ENCODE results near the gene HIVEP1. TPM values are rescaled to one million over a fixed set of nuclear protein-coding genes. Genes with fewer than 3 reads are reported as not detected.
A peak's percentile ranks its signal among the peaks of the same experiment; 100 is the strongest.

The HIVEP1 gene
- total and polyA plus RNA-seq, 7 experiments from 2014 or later: 13.2 to 86.1 (median 31.5) TPM

DNA sequence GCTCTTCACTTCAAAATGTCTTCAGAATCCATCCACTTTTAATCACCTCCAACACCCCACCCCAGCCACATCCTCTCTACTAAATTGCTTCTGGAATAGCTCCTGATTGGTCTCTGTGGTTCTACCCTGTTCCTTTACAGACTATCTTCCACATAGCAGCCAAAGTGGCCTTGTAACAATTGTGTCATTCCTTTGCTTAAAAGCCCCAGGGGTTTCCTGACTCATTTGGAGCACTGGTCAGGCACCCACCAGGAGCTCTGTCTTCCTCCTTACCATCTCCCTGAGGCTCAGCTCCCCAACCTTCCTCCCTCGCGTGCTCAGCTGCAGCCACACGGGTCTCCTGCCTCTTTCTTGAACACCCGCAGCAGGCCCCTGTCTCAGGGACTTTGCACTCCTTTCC lies 126.8 kb downstream of the HIVEP1 start:
- Histone ChIP-seq H3K36me3 (ENCODE audit: control insufficient read depth in 2 of 3, insufficient read depth in 3 of 3, low read length in 3 of 3) (peaks cover 0 to 11% (median 6%) of the 10 kb centered on the region in 3 experiments), H3K4me1 (ENCODE audit: control insufficient read depth in 2 of 2, insufficient read depth in 2 of 2, low read length in 2 of 2) (peaks cover 4 to 19% of the 10 kb centered on the region in 2 donors), H3K27ac (ENCODE audit: low read depth, low read length) (no peak overlapping the region), H3K4me3 (ENCODE audit: low read length) (no peak overlapping the region), H3K9me3 (ENCODE audit: control insufficient read depth in 2 of 3, low read length in 3 of 3) (no peaks in the 10 kb centered on the region), H3K27me3 (ENCODE audit: control insufficient read depth in 2 of 2, insufficient read depth in 2 of 2, low read length in 2 of 2) (no peaks in the 10 kb centered on the region)
- peaks cover 0 to 22% (median 5%) of the 10 kb centered on the region in 11 donors for H3K9me3 Mint-ChIP-seq
- H3K4me3 Mint-ChIP-seq: peak overlapping the region in 9 of 10 donors; percentile 2 to 79 (median 51)
- H3K27me3 Mint-ChIP-seq: no peaks in the 10 kb centered on the region
- CTCF ChIA-PET: no interaction called here
- H3K36me3 Mint-ChIP-seq: peaks cover 28 to 66% (median 51%) of the 10 kb centered on the region in 5 donors
- peak overlapping the region; percentile 12 to 90 (median 79) for H3K27ac Mint-ChIP-seq
- no peak for DNase-seq
- H3K4me1 Mint-ChIP-seq: peaks cover 19 to 44% (median 35%) of the 10 kb centered on the region in 7 donors
- intact Hi-C loops (cut with micrococcal nuclease): loop anchor here (1.0 to 2.0 kb wide), 4 partner anchors 9 to 128 kb away; no protein-coding TSS in a partner anchor
- POLR2A ChIA-PET: interaction anchor here (0.8 to 1.7 kb wide), 2 partner anchors 13 to 22 kb away, joined by 4 to 5 read pairs; no protein-coding TSS in a partner anchor
- no peak for ATAC-seq

DNA sequence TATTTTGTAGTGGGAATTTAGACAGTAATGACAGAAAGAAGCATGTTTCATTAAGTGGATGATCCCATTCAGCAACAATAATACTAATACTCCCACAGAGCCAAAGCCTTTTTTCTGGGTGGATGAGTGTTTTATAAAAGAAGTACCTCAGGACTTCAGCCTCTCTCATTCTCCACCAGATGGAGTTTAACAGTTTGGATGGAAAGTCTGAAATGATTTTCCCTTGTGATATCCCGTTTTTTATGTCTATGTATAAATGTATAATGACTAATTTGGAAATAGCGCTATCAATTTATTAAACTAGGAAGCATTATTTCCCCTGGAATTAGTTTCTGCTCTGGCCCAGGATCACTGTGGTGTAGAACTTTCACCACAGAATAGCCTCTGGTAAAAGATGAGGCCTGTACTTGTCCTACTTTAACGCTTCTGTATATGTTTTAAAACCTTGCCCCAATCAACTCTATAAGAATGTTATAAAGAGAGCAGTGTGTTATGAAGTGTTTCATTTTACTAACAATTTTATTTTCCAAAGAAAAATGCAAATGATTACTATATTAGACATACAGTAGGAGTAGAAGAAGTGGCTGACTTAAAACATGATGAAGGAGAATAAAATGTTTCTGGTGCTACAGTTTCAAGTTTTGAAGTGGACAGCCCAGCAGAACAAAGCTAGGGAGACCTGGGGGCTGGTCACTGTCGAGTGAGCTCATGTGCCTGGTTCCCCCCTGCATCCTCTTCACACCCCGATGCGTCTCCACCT lies 135.6 kb downstream of the HIVEP1 start:
- Histone ChIP-seq H3K27me3 (ENCODE audit: control insufficient read depth in 2 of 2, insufficient read depth in 2 of 2, low read length in 2 of 2) (no peaks in the 10 kb centered on the region), H3K4me3 (ENCODE audit: low read length) (no peak overlapping the region), H3K9me3 (ENCODE audit: control insufficient read depth in 2 of 3, low read length in 3 of 3) (no peaks in the 10 kb centered on the region), H3K36me3 (ENCODE audit: control insufficient read depth in 2 of 3, insufficient read depth in 3 of 3, low read length in 3 of 3) (no peaks in the 10 kb centered on the region), H3K4me1 (ENCODE audit: control insufficient read depth in 2 of 2, insufficient read depth in 2 of 2, low read length in 2 of 2) (no peaks in the 10 kb centered on the region), H3K27ac (ENCODE audit: low read depth, low read length) (no peak overlapping the region)
- no peaks in the 10 kb centered on the region for H3K27me3 Mint-ChIP-seq
- intact Hi-C loops (cut with micrococcal nuclease): loop anchor here in 1 of 2 donors (5.0 kb wide), 1 partner anchor 35 kb away; no protein-coding TSS in a partner anchor
- peak overlapping the region in 4 of 9 donors; percentile 3 to 36 (median 7) for H3K27ac Mint-ChIP-seq
- H3K4me3 Mint-ChIP-seq: no peak overlapping the region
- peaks cover 0 to 20% (median 9%) of the 10 kb centered on the region in 7 donors for H3K4me1 Mint-ChIP-seq
- DNase-seq (no peak), ATAC-seq (no peak)
- peaks cover 0 to 23% (median 13%) of the 10 kb centered on the region in 5 donors for H3K36me3 Mint-ChIP-seq
- POLR2A ChIA-PET: no interaction called here
- H3K9me3 Mint-ChIP-seq: peaks cover 0 to 5% (median 0%) of the 10 kb centered on the region in 11 donors
- CTCF ChIA-PET: no interaction called here

DNA sequence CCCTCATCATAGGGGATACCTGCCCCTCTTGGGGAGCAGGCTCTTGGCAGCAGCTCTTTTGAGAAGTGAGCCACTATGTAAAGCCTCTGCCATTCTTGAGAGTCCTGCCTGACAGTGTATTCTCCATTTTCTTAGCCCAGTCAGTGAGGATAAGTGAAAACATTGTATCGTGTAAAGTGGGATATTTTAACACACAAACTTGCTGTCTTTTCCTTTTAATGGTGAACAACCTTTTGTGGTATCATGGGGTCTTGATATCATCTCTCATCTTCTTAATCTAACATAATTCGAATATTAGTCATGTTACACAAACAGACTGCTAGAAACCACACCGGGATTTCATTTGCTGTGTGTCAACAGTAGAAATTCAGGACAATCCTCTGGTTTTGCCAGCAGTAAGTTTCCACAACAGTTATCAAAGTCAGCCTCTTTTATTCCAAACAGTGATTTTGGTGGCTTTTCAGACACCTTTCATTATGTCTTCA lies 136.2 kb downstream of the HIVEP1 start:
- H3K27me3 Mint-ChIP-seq: no peaks in the 10 kb centered on the region
- H3K27ac ChIP-seq (ENCODE audit: low read depth, low read length): no peak overlapping the region
- no peaks in the 10 kb centered on the region for H3K4me1 ChIP-seq (ENCODE audit: control insufficient read depth in 2 of 2, insufficient read depth in 2 of 2, low read length in 2 of 2)
- peaks cover under 1 to 20% (median 9%) of the 10 kb centered on the region in 7 donors for H3K4me1 Mint-ChIP-seq
- intact Hi-C loops (cut with micrococcal nuclease): loop anchor here in 1 of 2 donors (5.0 kb wide), 1 partner anchor 36 kb away; no protein-coding TSS in a partner anchor
- POLR2A ChIA-PET: interaction anchor here (0.6 kb wide), 1 partner anchor 1307 kb away, joined by 3 read pairs; no protein-coding TSS in a partner anchor
- H3K9me3 Mint-ChIP-seq: peaks cover 0 to 5% (median 0%) of the 10 kb centered on the region in 11 donors
- H3K4me3 Mint-ChIP-seq: no peak overlapping the region
- no peaks in the 10 kb centered on the region for H3K27me3 ChIP-seq (ENCODE audit: control insufficient read depth in 2 of 2, insufficient read depth in 2 of 2, low read length in 2 of 2)
- DNase-seq: no peak
- ATAC-seq: no peak
- H3K36me3 Mint-ChIP-seq: peaks cover 0 to 20% (median 13%) of the 10 kb centered on the region in 5 donors
- CTCF ChIA-PET: no interaction called here
- H3K9me3 ChIP-seq (ENCODE audit: control insufficient read depth in 2 of 3, low read length in 3 of 3): no peaks in the 10 kb centered on the region
- no peak overlapping the region for H3K4me3 ChIP-seq (ENCODE audit: low read length)
- H3K27ac Mint-ChIP-seq: peak overlapping the region in 4 of 9 donors; percentile 3 to 56 (median 13)
- H3K36me3 ChIP-seq (ENCODE audit: control insufficient read depth in 2 of 3, insufficient read depth in 3 of 3, low read length in 3 of 3): no peaks in the 10 kb centered on the region

DNA sequence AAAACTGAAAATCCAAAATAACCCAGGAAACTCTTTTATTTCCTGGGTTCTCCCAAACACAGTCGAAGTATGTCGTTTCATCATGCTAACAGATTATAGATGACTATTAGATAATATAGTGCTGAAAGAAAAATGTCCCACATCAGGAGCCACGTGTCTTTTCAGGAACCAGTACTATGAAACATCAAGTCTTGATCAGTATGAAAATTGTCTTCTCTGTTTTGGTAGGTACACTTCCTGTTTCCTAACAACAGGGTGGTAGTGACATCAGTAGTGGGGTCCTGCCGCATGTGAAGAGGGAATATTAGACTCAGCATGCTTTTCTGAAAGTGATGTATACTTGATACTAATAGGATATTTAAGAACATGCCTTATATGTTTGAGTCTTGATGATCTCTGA lies 136.7 kb downstream of the HIVEP1 start:
- POLR2A ChIA-PET: interaction anchor here (0.6 to 0.7 kb wide), 2 partner anchors 352 to 1307 kb away, joined by 3 read pairs; no protein-coding TSS in a partner anchor
- no peaks in the 10 kb centered on the region for H3K27me3 Mint-ChIP-seq

DNA sequence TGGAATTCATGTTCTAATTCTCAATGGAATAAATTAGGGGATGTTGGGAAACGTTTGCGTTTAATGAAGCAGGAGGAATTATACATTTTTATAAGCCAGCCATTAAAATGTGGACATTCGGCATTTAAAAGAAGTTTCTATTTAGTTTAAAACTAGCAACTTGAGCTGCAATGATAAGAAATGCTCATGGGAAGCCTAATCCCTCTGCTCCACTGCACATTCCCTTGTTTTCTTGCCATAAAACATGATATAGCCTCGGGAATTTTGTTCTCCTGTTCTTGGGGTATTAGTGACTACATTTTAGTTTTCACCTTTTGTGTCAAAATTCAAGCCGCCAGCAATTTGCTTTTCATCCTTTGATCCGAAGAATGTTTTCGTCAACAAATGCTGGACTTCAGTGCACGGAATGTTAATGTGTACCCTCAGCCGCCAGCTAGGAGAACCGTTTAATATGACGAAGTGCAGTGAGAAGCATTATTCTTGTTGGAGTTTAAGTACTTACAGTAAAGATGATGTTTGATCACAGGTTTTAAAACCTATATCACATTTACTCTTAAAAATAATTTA lies 137.9 kb downstream of the HIVEP1 start:
- Histone ChIP-seq H3K4me3 (ENCODE audit: low read length) (no peak overlapping the region), H3K4me1 (ENCODE audit: control insufficient read depth in 2 of 2, insufficient read depth in 2 of 2, low read length in 2 of 2) (no peaks in the 10 kb centered on the region), H3K9me3 (ENCODE audit: control insufficient read depth in 2 of 3, low read length in 3 of 3) (no peaks in the 10 kb centered on the region), H3K27ac (ENCODE audit: low read depth, low read length) (no peak overlapping the region), H3K27me3 (ENCODE audit: control insufficient read depth in 2 of 2, insufficient read depth in 2 of 2, low read length in 2 of 2) (no peaks in the 10 kb centered on the region), H3K36me3 (ENCODE audit: control insufficient read depth in 2 of 3, insufficient read depth in 3 of 3, low read length in 3 of 3) (no peaks in the 10 kb centered on the region)
- POLR2A ChIA-PET: no interaction called here
- Mint-ChIP-seq H3K4me3 (no peak overlapping the region), H3K36me3 (peaks cover 3 to 17% (median 7%) of the 10 kb centered on the region in 5 donors), H3K4me1 (peaks cover 4 to 22% (median 10%) of the 10 kb centered on the region in 7 donors), H3K27me3 (no peaks in the 10 kb centered on the region), H3K27ac (peak overlapping the region in 1 of 9 donors; percentile 13), H3K9me3 (no peaks in the 10 kb centered on the region)
- intact Hi-C loops (cut with micrococcal nuclease): loop anchor here (1.0 to 10.0 kb wide), 7 partner anchors 38 to 745 kb away; no protein-coding TSS in a partner anchor
- CTCF ChIA-PET: interaction anchor here (1.1 kb wide), 1 partner anchor 82 kb away, joined by 3 read pairs; no protein-coding TSS in a partner anchor
- DNase-seq (no peak), ATAC-seq (no peak)

More for the DNA sequence above, 136.7 kb downstream of the HIVEP1 start:
- no peak overlapping the region for H3K4me3 ChIP-seq (ENCODE audit: low read length)
- H3K27me3 ChIP-seq (ENCODE audit: control insufficient read depth in 2 of 2, insufficient read depth in 2 of 2, low read length in 2 of 2): no peaks in the 10 kb centered on the region
- peaks cover 0 to 19% (median 12%) of the 10 kb centered on the region in 5 donors for H3K36me3 Mint-ChIP-seq
- ATAC-seq: no peak
- no peaks in the 10 kb centered on the region for H3K4me1 ChIP-seq (ENCODE audit: control insufficient read depth in 2 of 2, insufficient read depth in 2 of 2, low read length in 2 of 2)
- no peak for DNase-seq
- H3K4me3 Mint-ChIP-seq: no peak overlapping the region
- no peaks in the 10 kb centered on the region for H3K9me3 ChIP-seq (ENCODE audit: control insufficient read depth in 2 of 3, low read length in 3 of 3)
- no peaks in the 10 kb centered on the region for H3K36me3 ChIP-seq (ENCODE audit: control insufficient read depth in 2 of 3, insufficient read depth in 3 of 3, low read length in 3 of 3)
- peaks cover 4 to 20% (median 9%) of the 10 kb centered on the region in 7 donors for H3K4me1 Mint-ChIP-seq
- peak overlapping the region in 5 of 9 donors; percentile 13 to 56 (median 29) for H3K27ac Mint-ChIP-seq
- H3K9me3 Mint-ChIP-seq: peaks cover 0 to 3% (median 0%) of the 10 kb centered on the region in 11 donors
- CTCF ChIA-PET: no interaction called here
- intact Hi-C loops (cut with micrococcal nuclease): loop anchor here in 1 of 2 donors (5.0 kb wide), 1 partner anchor 37 kb away; no protein-coding TSS in a partner anchor
- no peak overlapping the region for H3K27ac ChIP-seq (ENCODE audit: low read depth, low read length)

DNA sequence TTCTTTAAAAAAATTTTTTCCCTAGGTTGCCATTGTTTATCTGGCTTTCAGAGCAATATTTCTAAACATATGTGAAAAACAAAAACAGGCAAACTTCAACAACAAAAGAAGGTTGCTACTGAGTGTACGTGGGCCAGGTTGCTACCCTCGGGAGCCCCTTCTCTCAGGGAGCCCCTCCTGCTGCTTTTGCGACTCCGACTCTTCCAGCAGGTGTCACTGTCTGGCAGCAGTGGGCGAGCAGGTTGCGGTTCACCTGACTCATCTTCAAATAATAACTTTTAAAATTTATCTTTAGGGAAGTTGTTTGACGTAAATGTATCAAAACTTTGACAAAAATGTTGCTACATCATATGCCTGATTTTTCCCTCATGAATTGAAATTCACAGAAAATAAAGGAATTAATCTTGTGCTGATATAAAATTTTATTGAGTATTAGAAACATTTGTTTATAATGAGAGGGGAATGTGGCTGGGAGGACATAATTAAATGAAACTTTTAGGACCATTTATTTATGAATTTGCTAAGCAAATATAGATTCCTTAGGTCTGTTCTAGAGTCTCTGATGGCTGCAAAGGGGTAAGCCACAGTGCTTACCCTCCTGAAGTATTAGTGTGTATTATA lies 138.8 kb downstream of the HIVEP1 start:
- peak in 5 of 9 donors; percentile 16 to 45 (median 35) for DNase-seq
- ChIA-PET CTCF (interaction anchor here (1.1 kb wide), 1 partner anchor 81 kb away, joined by 3 read pairs; no protein-coding TSS in a partner anchor), POLR2A (no interaction called here)
- no peak overlapping the region for H3K4me3 Mint-ChIP-seq
- Histone ChIP-seq H3K4me1 (ENCODE audit: control insufficient read depth in 2 of 2, insufficient read depth in 2 of 2, low read length in 2 of 2) (no peaks in the 10 kb centered on the region), H3K27me3 (ENCODE audit: control insufficient read depth in 2 of 2, insufficient read depth in 2 of 2, low read length in 2 of 2) (no peaks in the 10 kb centered on the region), H3K9me3 (ENCODE audit: control insufficient read depth in 2 of 3, low read length in 3 of 3) (no peaks in the 10 kb centered on the region), H3K36me3 (ENCODE audit: control insufficient read depth in 2 of 3, insufficient read depth in 3 of 3, low read length in 3 of 3) (no peaks in the 10 kb centered on the region), H3K4me3 (ENCODE audit: low read length) (no peak overlapping the region), H3K27ac (ENCODE audit: low read depth, low read length) (no peak overlapping the region)
- H3K27ac Mint-ChIP-seq: no peak overlapping the region
- H3K9me3 Mint-ChIP-seq: no peaks in the 10 kb centered on the region
- no peaks in the 10 kb centered on the region for H3K27me3 Mint-ChIP-seq
- ATAC-seq: no peak
- intact Hi-C loops (cut with micrococcal nuclease): loop anchor here (1.0 to 10.0 kb wide), 7 partner anchors 83 to 744 kb away; partner anchors contain the start of gene EDN1 (in 1 of the 2)
- H3K36me3 Mint-ChIP-seq: peaks cover 4 to 22% (median 11%) of the 10 kb centered on the region in 5 donors
- H3K4me1 Mint-ChIP-seq: peaks cover 4 to 29% (median 14%) of the 10 kb centered on the region in 7 donors
